ENCODE results near the gene SENP2.
"Not testable (repeated sequence)": the region's sequence is repeated elsewhere in the genome, so short reads cannot be mapped to it uniquely, and the experiment has no call there.

Gene SENP2

DNA sequence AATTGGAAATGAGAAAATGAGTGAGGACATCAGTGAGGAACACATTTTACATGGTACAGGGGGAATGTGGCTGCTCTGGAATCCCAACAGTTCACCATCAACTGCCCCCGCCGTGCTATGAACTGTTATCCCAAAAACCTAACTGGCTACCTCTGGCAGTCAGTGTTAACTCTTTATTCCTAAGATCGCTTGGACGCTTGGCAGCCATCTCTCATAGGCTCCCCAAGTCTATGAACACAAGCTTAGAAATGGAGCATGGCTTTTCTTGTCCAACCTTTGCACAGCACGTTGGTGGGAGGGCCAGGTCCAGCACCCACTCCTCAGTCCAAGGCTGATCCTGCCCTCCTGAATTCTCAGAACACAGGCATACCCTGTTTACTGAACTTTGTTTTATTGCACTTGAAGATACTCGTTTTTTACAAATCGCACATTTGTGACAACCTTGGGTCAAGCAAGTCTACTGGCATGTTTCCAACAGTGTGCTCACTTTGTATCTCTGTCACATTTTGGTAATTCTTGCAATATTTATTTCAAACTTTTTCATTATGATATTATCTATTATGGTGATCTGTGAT, 53.6 kb downstream of the SENP2 start:
- no peak overlapping the region for H3K4me3 ChIP-seq (ENCODE audit: low read depth, low read length)
- TF ChIP-seq, protein P1, sequence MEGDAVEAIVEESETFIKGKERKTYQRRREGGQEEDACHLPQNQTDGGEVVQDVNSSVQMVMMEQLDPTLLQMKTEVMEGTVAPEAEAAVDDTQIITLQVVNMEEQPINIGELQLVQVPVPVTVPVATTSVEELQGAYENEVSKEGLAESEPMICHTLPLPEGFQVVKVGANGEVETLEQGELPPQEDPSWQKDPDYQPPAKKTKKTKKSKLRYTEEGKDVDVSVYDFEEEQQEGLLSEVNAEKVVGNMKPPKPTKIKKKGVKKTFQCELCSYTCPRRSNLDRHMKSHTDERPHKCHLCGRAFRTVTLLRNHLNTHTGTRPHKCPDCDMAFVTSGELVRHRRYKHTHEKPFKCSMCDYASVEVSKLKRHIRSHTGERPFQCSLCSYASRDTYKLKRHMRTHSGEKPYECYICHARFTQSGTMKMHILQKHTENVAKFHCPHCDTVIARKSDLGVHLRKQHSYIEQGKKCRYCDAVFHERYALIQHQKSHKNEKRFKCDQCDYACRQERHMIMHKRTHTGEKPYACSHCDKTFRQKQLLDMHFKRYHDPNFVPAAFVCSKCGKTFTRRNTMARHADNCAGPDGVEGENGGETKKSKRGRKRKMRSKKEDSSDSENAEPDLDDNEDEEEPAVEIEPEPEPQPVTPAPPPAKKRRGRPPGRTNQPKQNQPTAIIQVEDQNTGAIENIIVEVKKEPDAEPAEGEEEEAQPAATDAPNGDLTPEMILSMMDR (IDR thresholded peaks at IDR 0.05; ENCODE audit: low read depth, low read length): no peak

- TF ChIP-seq, protein P1 (IDR thresholded peaks at IDR 0.05; ENCODE audit: low read depth, low read length): no peak
- no peak overlapping the region for H3K4me3 ChIP-seq (ENCODE audit: low read depth, low read length)
Observed at GRCh38 chr3:185640308-185640707, 54.2 kb downstream of the SENP2 start.

DNA sequence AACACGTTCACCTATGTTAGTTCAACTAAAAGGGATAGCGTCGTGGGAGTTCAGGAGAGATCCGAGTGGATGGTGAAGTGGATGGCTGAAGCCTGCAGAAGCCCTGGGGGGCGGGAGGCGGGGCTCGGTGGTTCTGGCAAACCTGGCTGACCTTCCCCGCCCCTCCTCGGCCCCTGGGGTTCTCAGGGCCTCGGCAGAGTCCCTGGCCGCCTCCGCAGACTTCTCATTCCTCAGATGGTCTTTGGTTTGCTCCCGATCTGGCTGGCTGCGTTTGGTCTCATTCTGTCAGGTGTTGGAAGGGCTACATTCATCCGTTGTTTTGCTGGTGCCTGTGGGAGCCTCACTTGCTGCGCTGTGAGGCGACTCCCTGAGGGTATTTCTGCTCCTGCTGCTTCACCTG, 59.1 kb downstream of the SENP2 start:
- not testable (repeated sequence) for H3K4me3 ChIP-seq (ENCODE audit: low read depth, low read length)

DNA sequence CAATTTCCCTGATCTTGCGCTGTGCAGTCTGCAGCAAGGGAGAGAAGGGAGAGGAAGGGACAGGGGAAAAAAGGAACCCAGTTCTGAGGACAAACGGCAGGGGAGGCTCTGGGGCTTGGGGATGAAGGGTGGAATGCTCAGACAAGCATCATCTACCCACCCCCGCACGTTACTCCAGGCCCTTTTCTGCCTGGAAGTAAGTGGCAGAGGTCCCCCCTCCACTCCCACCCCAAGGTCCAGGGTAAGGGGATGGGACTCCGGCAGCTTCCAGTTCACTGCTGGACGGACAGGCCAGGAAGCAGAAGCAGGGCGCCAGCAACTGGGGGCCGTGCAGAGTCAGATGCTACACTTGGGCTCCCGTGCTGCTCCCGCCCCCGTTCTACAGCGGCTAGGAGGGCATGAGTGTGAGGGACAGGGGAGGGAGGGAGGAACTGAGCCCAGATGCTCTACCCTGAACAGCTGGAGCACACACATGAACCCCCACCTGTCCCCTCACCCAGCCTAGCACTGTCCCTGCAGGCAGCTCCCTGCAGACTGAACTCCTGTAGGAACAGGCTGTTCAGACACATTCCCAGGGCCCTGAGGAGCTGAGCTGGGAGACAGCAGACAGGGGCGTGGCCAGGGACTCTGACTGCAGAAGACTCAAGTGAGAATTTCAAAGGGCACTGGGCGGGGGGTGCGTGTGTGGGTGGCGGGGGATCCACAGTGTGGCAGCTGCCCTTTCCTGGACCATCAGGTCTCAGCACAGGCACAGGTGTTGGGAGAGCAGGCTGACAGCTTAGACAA, 59.7 kb downstream of the SENP2 start:
- H3K4me3 ChIP-seq (ENCODE audit: low read depth, low read length): no peak overlapping the region
- TF ChIP-seq, protein P1 (IDR thresholded peaks at IDR 0.05; ENCODE audit: low read depth, low read length): no peak

DNA sequence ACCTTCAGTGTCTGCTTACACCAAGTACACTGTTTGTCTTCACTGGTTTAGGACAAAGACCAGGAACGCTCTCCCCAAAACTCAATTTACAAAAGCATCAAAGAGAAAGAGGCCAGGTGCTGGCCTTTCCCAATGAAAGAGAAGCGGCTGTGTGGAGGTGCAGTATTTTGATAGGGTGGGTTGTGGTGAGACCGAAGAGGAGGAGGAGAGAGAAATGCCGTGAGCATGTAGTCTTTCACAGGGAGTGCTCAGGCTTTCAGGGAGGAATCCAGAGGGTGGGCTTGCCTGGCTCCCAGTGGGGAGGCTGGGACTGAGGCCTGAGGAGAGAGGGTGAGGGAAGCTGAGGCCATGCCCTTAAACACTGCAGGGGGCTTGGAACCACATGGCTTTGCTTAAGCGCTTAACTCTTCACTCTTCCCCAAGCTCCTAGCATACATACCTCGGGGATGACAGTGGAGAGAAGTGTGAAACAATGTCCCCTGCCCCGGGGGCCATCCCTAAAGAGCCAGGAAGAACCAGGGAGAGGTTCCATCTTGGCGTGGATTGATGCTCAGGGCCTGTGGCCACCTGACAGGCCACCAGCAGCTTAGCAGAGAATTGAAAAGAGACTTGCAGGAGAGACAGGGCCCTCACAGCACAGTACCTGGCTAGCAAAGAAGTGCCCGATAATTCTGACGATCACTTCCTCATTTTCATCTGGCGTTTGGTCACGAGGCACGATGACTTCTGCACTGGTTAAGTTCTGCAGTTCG, 60.5 kb downstream of the SENP2 start:
- TF ChIP-seq, protein P1 (IDR thresholded peaks at IDR 0.05; ENCODE audit: low read depth, low read length): no peak
- no peak overlapping the region for H3K4me3 ChIP-seq (ENCODE audit: low read depth, low read length)

GRCh38 chr3:185647134-185647879, 61.2 kb downstream of the SENP2 start:
- no peak overlapping the region for H3K4me3 ChIP-seq (ENCODE audit: low read depth, low read length)
- TF ChIP-seq, protein P1 (IDR thresholded peaks at IDR 0.05; ENCODE audit: low read depth, low read length): no peak

DNA sequence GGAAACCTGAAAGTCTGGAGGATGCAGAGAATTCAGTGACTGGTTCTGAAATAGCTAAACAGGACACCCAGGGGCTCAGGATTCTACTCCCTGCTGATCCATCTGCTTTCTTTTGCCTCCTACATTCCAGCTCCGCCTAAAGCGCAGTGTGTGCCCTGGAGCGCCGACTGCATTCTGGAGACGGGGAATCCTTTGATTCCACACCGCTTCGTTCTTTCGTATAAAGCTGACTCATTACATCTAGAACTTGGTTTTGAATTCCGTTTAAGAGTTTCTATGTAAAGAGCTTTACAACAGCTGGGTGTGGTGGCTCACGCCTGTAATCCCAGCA, 61.8 kb downstream of the SENP2 start:
- H3K4me3 ChIP-seq (ENCODE audit: low read depth, low read length): no peak overlapping the region
- TF ChIP-seq, protein P1 (IDR thresholded peaks at IDR 0.05; ENCODE audit: low read depth, low read length): no peak
